Colonic mucosa (tissue), 4 donors: ENCODE data around the gene AFG1L. TPM values are rescaled to one million over a fixed set of nuclear protein-coding genes. Genes with fewer than 3 reads are reported as not detected.

Experiments
- DNase-seq: peaks from one replicate; pipeline ENCODE4 v3.0.0-alpha.2; 2020
- H3K27ac ChIP-seq: fragments of 200-600 bp; one replicate; pipeline ENCODE4 v1.8.0; 2021
- H3K27me3 ChIP-seq: fragments of 200-600 bp; one replicate; pipeline ENCODE4 v1.8.0; 2021
- H3K36me3 ChIP-seq: fragments of 200-600 bp; one replicate; pipeline ENCODE4 v1.8.0; 2021
- H3K4me1 ChIP-seq: fragments of 200-600 bp; one replicate; pipeline ENCODE4 v1.8.0; 2021; ENCODE audit warnings: mild to moderate bottlenecking
- H3K4me3 ChIP-seq: fragments of 200-600 bp; one replicate; pipeline ENCODE4 v1.8.0; 2021
- H3K9ac ChIP-seq, 2 donors: one replicate each; pipeline ENCODE4 v1.7.0; 2013; ENCODE audit warnings: control low read depth in 2 of 2, low read depth in 2 of 2, low read length in 2 of 2
- H3K9me3 ChIP-seq: fragments of 200-600 bp; one replicate; pipeline ENCODE4 v1.8.0; 2021
- CTCF ChIP-seq: fragments of 200-600 bp; IDR thresholded peaks from one replicate; pipeline ENCODE4 v1.8.0; 2022; ENCODE audit warnings: antibody characterized with exemption, mild to moderate bottlenecking
- intact Hi-C: fragments of 100-400 bp; cut with DNase I; formaldehyde crosslinking; loops from one replicate; pipeline ENCODE4 v1.14.1; 2022
- total RNA-seq, 2 donors: library from RNA; stranded (reverse); fragmentation: NEBNext Ultra II Directional in 1 of 2; extraction: Animal tissue kit (Norgen Biotek cat#: 25700) in 1 of 2; gene quantifications; one replicate each; pipeline ENCODE4 v1.2.1, GENCODE V29; 2021
- donor health status: healthy.
- donor health status: DM: no; HTN: no; CAD: no.
- donor health status: DM: no; HTN: no; CAD: no.

AFG1L gene
- total RNA-seq, 2 donors from 2014 or later: 9.5 to 10.9 TPM

GRCh38 chr6:108419934-108420609 is 125.2 kb downstream of the AFG1L start:
- no peak for TF ChIP-seq CTCF
- no peak overlapping the region for H3K4me3 ChIP-seq
- H3K36me3 ChIP-seq: no peaks in the 10 kb centered on the region
- DNase-seq: no peak
- H3K4me1 ChIP-seq: no peaks in the 10 kb centered on the region
- no peaks in the 10 kb centered on the region for H3K27me3 ChIP-seq
- intact Hi-C loops: no loop called here
- H3K9ac ChIP-seq: no peak overlapping the region
- H3K9me3 ChIP-seq: no peaks in the 10 kb centered on the region
- no peak overlapping the region for H3K27ac ChIP-seq

DNA sequence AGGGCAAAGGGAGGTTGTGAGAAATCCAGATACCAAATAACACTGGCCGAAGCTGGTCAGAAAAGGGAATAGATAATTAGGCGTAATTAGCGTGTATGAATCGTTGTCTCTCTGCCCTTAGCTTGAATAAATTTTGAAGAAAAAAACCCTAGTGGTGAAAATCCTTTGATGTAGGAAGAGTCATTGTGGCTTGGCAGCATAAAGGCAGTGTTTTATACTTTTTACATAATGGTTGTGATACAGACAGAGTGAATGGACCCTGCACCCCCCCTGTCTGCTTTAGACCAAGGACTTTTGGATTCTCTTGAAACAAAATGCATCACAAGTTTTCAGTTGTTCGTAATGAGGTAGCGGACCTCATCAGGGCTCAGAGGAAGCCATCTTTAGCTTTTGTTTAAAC is 126.5 kb downstream of the AFG1L start:
- Histone ChIP-seq H3K27ac (no peak overlapping the region), H3K4me3 (no peak overlapping the region), H3K4me1 (no peaks in the 10 kb centered on the region), H3K36me3 (no peaks in the 10 kb centered on the region), H3K9me3 (no peaks in the 10 kb centered on the region), H3K9ac (no peak overlapping the region), H3K27me3 (no peaks in the 10 kb centered on the region)
- no peak for TF ChIP-seq CTCF
- intact Hi-C loops: no loop called here
- no peak for DNase-seq

DNA sequence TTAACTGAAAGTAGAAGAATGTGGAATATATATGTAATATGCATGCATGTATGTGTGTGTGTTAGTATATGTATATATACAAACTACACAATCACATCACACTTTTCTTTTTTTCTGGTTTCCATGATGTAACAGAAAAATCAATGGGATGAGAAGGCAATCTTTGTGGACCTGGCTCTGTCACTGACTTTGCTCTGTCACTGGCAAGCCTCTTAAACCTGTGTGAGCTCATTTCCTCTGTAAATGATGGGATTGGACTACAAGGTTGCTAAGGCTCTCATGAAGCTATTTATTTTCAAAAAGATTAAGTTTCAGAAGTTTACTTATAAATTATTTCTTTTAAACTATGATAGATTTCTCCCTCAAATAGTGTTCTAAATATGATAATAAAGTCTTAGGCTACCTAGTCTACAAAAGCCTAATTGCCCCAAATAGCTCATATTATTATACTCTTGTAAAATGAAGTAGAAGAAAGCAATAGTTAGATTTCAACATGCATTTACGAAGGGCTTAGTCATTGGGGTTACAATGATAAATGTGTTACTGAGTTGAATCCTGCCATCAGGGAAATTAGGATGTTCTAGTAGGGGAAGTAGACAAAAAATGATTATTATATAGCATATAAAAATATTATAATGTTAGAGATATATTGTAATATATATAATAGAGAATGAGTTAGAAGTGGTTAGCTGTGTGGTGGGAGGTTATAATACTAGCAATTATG is 129.3 kb downstream of the AFG1L start:
- no peak for DNase-seq
- no peaks in the 10 kb centered on the region for H3K27me3 ChIP-seq
- no peak for TF ChIP-seq CTCF
- no peak overlapping the region for H3K9ac ChIP-seq
- H3K9me3 ChIP-seq: no peaks in the 10 kb centered on the region
- H3K36me3 ChIP-seq: no peaks in the 10 kb centered on the region
- H3K27ac ChIP-seq: no peak overlapping the region
- no peak overlapping the region for H3K4me3 ChIP-seq
- intact Hi-C loops: no loop called here
- H3K4me1 ChIP-seq: no peaks in the 10 kb centered on the region

DNA sequence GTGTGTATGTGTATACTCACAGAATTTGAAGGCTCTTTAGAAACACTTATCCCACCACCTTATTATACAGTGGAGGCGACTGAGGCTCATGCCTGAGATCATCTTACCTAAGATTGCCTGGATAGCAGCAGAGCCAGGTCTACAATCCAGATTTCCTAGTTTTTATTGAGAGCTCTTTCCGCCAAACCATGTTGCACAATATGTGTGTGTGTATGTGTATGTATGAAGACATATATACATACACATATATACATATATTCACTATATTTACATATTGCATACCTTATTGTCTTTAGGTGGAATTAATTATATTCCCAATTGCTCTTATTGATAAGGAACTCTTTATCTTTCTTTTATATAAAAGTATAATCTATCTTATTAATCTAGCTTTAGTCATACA is 130.6 kb downstream of the AFG1L start:
- H3K27me3 ChIP-seq: no peaks in the 10 kb centered on the region
- no peaks in the 10 kb centered on the region for H3K36me3 ChIP-seq
- no peak overlapping the region for H3K4me3 ChIP-seq
- no peak overlapping the region for H3K27ac ChIP-seq
- TF ChIP-seq CTCF: no peak
- H3K9me3 ChIP-seq: no peaks in the 10 kb centered on the region
- no peaks in the 10 kb centered on the region for H3K4me1 ChIP-seq
- intact Hi-C loops: no loop called here
- no peak overlapping the region for H3K9ac ChIP-seq
- no peak for DNase-seq

GRCh38 chr6:108432143-108432542 is 137.3 kb downstream of the AFG1L start:
- H3K9me3 ChIP-seq: no peaks in the 10 kb centered on the region
- TF ChIP-seq CTCF: no peak
- no peak overlapping the region for H3K27ac ChIP-seq
- intact Hi-C loops: no loop called here
- H3K4me1 ChIP-seq: no peaks in the 10 kb centered on the region
- DNase-seq: no peak
- no peaks in the 10 kb centered on the region for H3K36me3 ChIP-seq
- no peaks in the 10 kb centered on the region for H3K27me3 ChIP-seq
- H3K4me3 ChIP-seq: no peak overlapping the region
- H3K9ac ChIP-seq: no peak overlapping the region
